Activated B cell treated with CpG ODN at 0.5 μM for 24 hours (primary cell): ENCODE measurements around the gene FASN. TPM values are rescaled to one million over a fixed set of nuclear protein-coding genes. Genes with fewer than 3 reads are reported as not detected.

Experiments
- ATAC-seq: fragments of 200-7000 bp; cut with Tn5 transposase; one replicate; pipeline ENCODE4 v1.10.0; 2021; ENCODE audit warnings: low read depth, mild to moderate bottlenecking, moderate library complexity
- CTCF ChIA-PET: fragments of 350-600 bp; sonication (Branson Sonifier 250); formaldehyde crosslinking; loops from one replicate; lab custom pipeline; 2021; ENCODE audit warnings: antibody characterized with exemption; lab: Charles Lee
- POLR2A ChIA-PET: fragments of 350-600 bp; sonication (Branson Sonifier 250); formaldehyde crosslinking; loops from one replicate; lab custom pipeline; 2021; ENCODE audit warnings: antibody characterized with exemption; lab: Charles Lee
- DNase-seq: peaks from one replicate; pipeline ENCODE4 v3.0.0; 2022
- H3K27ac Mint-ChIP-seq: one replicate; pipeline ENCODE4 v1.8.0; 2020; ENCODE audit warnings: mixed read lengths
- H3K27me3 Mint-ChIP-seq: one replicate; pipeline ENCODE4 v1.8.0; 2021; ENCODE audit warnings: mixed read lengths
- H3K36me3 Mint-ChIP-seq: one replicate; pipeline ENCODE4 v1.8.0; 2021; ENCODE audit warnings: low read depth, mixed read lengths
- H3K4me1 Mint-ChIP-seq: one replicate; pipeline ENCODE4 v1.8.0; 2021; ENCODE audit warnings: mixed read lengths
- H3K4me3 Mint-ChIP-seq: one replicate; pipeline ENCODE4 v1.8.0; 2020; ENCODE audit warnings: mild to moderate bottlenecking, mixed read lengths
- H3K9me3 Mint-ChIP-seq: one replicate; pipeline ENCODE4 v1.8.0; 2020; ENCODE audit warnings: mixed read lengths
- CTCF ChIP-seq: fragments of 200-600 bp; IDR thresholded peaks from one replicate; pipeline ENCODE4 v1.8.0; 2022; ENCODE audit warnings: antibody characterized with exemption, mild to moderate bottlenecking
- intact Hi-C: fragments of 100-400 bp; cut with micrococcal nuclease; formaldehyde crosslinking; loops from one replicate; pipeline ENCODE4 v1.15.1; 2024
- total RNA-seq: library from RNA; stranded (reverse); gene quantifications from 2 replicates; pipeline ENCODE4 v1.2.3, GENCODE V29; 2022

Gene FASN
- total RNA-seq, 1 donor from 2014 or later, result 121 TPM

- CTCF ChIA-PET, result no interaction called here
- H3K27ac Mint-ChIP-seq, result no peak overlapping the region
- no peak overlapping the region for H3K4me3 Mint-ChIP-seq
- no peaks in the 10 kb centered on the region for H3K9me3 Mint-ChIP-seq
- no peaks in the 10 kb centered on the region for H3K36me3 Mint-ChIP-seq
- no peaks in the 10 kb centered on the region for H3K4me1 Mint-ChIP-seq
- ATAC-seq, result no peak
- POLR2A ChIA-PET, result no interaction called here
- TF ChIP-seq CTCF, result no peak
- no peak for DNase-seq
- H3K27me3 Mint-ChIP-seq, result peaks cover 3% of the 10 kb centered on the region
- intact Hi-C loops, result no loop called here
Observed at GRCh38 chr17:82072827-82073226, 25.2 kb downstream of the FASN start.

DNA sequence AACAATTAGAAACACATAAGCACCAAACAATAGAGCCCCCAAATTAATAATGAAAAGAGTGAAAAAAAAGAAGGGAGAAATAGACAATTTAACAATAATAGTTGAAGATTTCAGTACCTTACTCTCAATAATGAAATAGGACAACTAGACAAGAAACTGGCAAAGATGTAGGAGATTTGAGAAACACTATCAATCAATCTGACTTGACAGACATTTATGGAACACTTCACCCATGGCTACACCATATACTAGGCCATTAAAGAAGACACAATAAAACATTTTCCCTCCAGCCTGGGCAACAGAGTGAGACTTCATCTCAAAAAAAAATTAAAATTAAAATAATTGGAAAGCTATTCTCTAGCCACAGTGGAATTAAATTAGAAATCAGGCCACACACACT lies 27.4 kb downstream of the FASN start:
- no peak overlapping the region for H3K27ac Mint-ChIP-seq
- ATAC-seq, result no peak
- intact Hi-C loops, result no loop called here
- no peak overlapping the region for H3K4me3 Mint-ChIP-seq
- no peaks in the 10 kb centered on the region for H3K9me3 Mint-ChIP-seq
- no peak for TF ChIP-seq CTCF
- POLR2A ChIA-PET, result interaction anchor here (1.2 kb wide), 1 partner anchor 33 kb away, joined by 4 read pairs; the partner anchor contains the start of gene DCXR
- H3K27me3 Mint-ChIP-seq, result peaks cover 3% of the 10 kb centered on the region
- no peak for DNase-seq
- CTCF ChIA-PET, result no interaction called here
- no peaks in the 10 kb centered on the region for H3K36me3 Mint-ChIP-seq
- peaks cover 6% of the 10 kb centered on the region for H3K4me1 Mint-ChIP-seq

DNA sequence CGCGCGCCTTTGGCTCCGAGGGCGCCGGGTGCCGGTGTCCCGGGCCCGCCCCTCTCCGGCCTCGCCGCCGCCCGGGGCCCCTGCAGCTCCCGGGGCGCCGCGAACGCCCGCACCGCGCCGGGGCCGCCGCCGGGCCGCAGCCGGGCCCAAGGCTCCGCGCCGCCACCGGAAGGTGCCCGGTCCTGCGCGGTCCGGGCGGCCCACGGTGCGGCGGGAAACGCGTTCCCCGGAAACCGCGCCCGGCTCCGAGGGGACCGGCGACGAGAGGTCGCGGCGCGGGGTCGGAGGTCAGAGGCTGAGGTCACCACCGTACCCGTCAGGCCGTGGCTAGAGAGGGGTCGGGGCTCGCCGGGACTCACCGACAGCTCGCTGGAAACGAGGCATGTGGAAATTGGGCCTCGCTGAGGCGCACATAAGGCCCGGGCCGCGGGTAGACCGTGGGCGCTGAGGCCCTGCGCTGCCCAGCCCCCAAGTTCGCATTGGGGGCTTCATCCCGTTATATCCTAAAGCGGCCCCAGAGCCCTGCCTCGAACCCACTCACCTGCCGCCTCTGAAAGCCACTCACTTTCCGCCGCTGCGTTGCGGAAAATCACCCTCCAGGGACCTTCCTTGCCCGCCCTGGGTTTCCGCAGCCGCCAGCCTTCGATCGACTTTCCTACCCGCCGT lies 32.3 kb downstream of the FASN start, which contains the start of gene DUS1L:
DUS1L (minus strand) TSS at position 167 of the 666 bp plus-strand sequence. CDS start 745 bp downstream, outside the sequence.
- CTCF ChIA-PET, result no interaction called here
- DNase-seq (peak; percentile 79), ATAC-seq (peak; percentile 89)
- peaks cover 15% of the 10 kb centered on the region for H3K4me1 Mint-ChIP-seq
- POLR2A ChIA-PET, result interaction anchor here (0.6 to 3.2 kb wide), 10 partner anchors 11 to 382 kb away, joined by 3 to 14 read pairs (median 5); partner anchors contain the start of genes ARL16, DCXR, FASN and HGS
- no peaks in the 10 kb centered on the region for H3K9me3 Mint-ChIP-seq
- H3K36me3 Mint-ChIP-seq, result peaks cover 12% of the 10 kb centered on the region
- H3K4me3 Mint-ChIP-seq, result peak within 1 kb of the TSS; percentile 84
- intact Hi-C loops, result loop anchor here (1.0 to 2.0 kb wide), 3 partner anchors 14 to 33 kb away; partner anchors contain the start of genes DCXR, FASN, GPS1 and RFNG
- peak within 1 kb of the TSS; percentile 78 for H3K27ac Mint-ChIP-seq
- H3K27me3 Mint-ChIP-seq, result no peaks in the 10 kb centered on the region
- no peak for TF ChIP-seq CTCF

GRCh38 chr17:82065193-82065637 lies 32.8 kb downstream of the FASN start:
- no peaks in the 10 kb centered on the region for H3K27me3 Mint-ChIP-seq
- intact Hi-C loops, result loop anchor here (1.0 to 2.0 kb wide), 3 partner anchors 14 to 33 kb away; partner anchors contain the start of genes DCXR, FASN, GPS1 and RFNG
- no peak for TF ChIP-seq CTCF
- H3K36me3 Mint-ChIP-seq, result peaks cover 14% of the 10 kb centered on the region
- ATAC-seq (peak; percentile 47), DNase-seq (no peak)
- H3K9me3 Mint-ChIP-seq, result no peaks in the 10 kb centered on the region
- POLR2A ChIA-PET, result interaction anchor here (0.8 to 3.2 kb wide), 8 partner anchors 10 to 382 kb away, joined by 4 to 14 read pairs (median 7); partner anchors contain the start of genes ARL16, DCXR, FASN and HGS
- CTCF ChIA-PET, result no interaction called here
- H3K4me3 Mint-ChIP-seq, result peak overlapping the region; percentile 72
- H3K4me1 Mint-ChIP-seq, result peaks cover 15% of the 10 kb centered on the region
- no peak overlapping the region for H3K27ac Mint-ChIP-seq
